K562 (cell line): ENCODE results near the gene PPOX. TPM values are rescaled to one million over a fixed set of nuclear protein-coding genes. Genes with fewer than 3 reads are reported as not detected.

ENCODE experiments used
- ATAC-seq: fragments of 200-7000 bp; cut with Tn5 transposase; 3 replicates; pipeline ENCODE4 v1.9.1; 2020; ENCODE audit warnings: moderate library complexity
- BruUV-seq: library from RNA; stranded (reverse); fragments of 400-500 nt; replicated peaks from 2 replicates; lab custom pipeline; 2021; lab: Mats Ljungman, UMichigan
- CTCF ChIA-PET: fragments of 300-600 bp; formaldehyde crosslinking; extraction: SDS; loops from one replicate; lab custom pipeline; 2021; ENCODE audit warnings: low intra/inter-chr PET ratio; lab: Yijun Ruan, JAX
- POLR2A ChIA-PET: fragments of 300-600, 350-650 bp; sonication (Branson Sonifier 250); formaldehyde crosslinking; extraction: SDS; loops from one replicate; lab custom pipeline; 2021; ENCODE audit warnings: antibody characterized with exemption, inconsistent platforms; lab: Yijun Ruan, JAX
- DNase-seq, 4 experiments: peaks; one replicate each; pipeline versions ENCODE4 v3.0.0 to v3.0.0-alpha.2; 2011 to 2018; ENCODE audit warnings: low spot score in 3 of 4, mixed read lengths in 3 of 4; ENCODE audit errors: extremely low read depth in 1 of 4
- FAIRE-seq: peaks from 2 replicates; lab custom pipeline; 2011; peaks lifted over from hg19 to GRCh38; lab: Jason Lieb, UNC
- H2AFZ ChIP-seq: 2 replicates; pipeline ENCODE4 v1.6.0; 2011; ENCODE audit warnings: low read depth, low read length, control low read depth, inconsistent platforms
- H3K27ac ChIP-seq: fragments of 200-600 bp; 3 replicates; pipeline ENCODE4 v1.8.0; 2011; ENCODE audit warnings: low read depth, mild to moderate bottlenecking, control low read depth, inconsistent platforms, low read length, moderate library complexity, mixed read lengths; ENCODE audit errors: extremely low read depth
- H3K27me3 ChIP-seq, 2 experiments: fragments of 300-600 bp in 1 of 2; 2 replicates in 1 of 2; 3 replicates in 1 of 2; pipeline versions ENCODE4 v1.6.0 to v1.8.0; 2011; ENCODE audit warnings: inconsistent platforms in 2 of 2, low read length in 2 of 2, mild to moderate bottlenecking in 1 of 2, mixed read lengths in 1 of 2, moderate library complexity in 1 of 2; ENCODE audit not compliant: control insufficient read depth in 2 of 2, insufficient read depth in 2 of 2
- H3K36me3 ChIP-seq: fragments of 300-600 bp; 3 replicates; pipeline ENCODE4 v1.8.0; 2011; ENCODE audit warnings: mild to moderate bottlenecking, low read length, inconsistent platforms; ENCODE audit not compliant: control insufficient read depth, insufficient read depth
- H3K4me1 ChIP-seq, 2 experiments: fragments of 200-600 bp in 1 of 2; replicated peaks in 1 of 2; 2 replicates in 1 of 2; 3 replicates in 1 of 2; pipeline versions ENCODE4 v1.5.1 to v1.8.0; 2011; ENCODE audit warnings: inconsistent platforms in 2 of 2, low read length in 2 of 2, mild to moderate bottlenecking in 1 of 2, mixed read lengths in 1 of 2, moderate library complexity in 1 of 2; ENCODE audit not compliant: control insufficient read depth in 2 of 2, insufficient read depth in 2 of 2
- H3K4me2 ChIP-seq: 2 replicates; pipeline ENCODE4 v1.6.1; 2011; ENCODE audit warnings: low read length, control low read depth, inconsistent platforms, mixed read lengths; ENCODE audit not compliant: insufficient read depth
- H3K4me3 ChIP-seq: fragments of 200-600 bp; sonication (generic), shearing (Covaris generic); 2 replicates; pipeline ENCODE4 v1.5.1; 2016; ENCODE audit warnings: control low read depth, inconsistent platforms
- H3K79me2 ChIP-seq: fragments of 200-600 bp; 3 replicates; pipeline ENCODE4 v1.8.0; 2011; ENCODE audit warnings: low read length, inconsistent platforms; ENCODE audit not compliant: control insufficient read depth, insufficient read depth
- H3K9ac ChIP-seq, 2 experiments: 2 replicates each; pipeline versions ENCODE4 v1.6.0 to v1.6.1; 2011; ENCODE audit warnings: low read depth in 2 of 2, low read length in 2 of 2, control low read depth in 1 of 2, inconsistent platforms in 1 of 2, mild to moderate bottlenecking in 1 of 2, mixed read lengths in 1 of 2; ENCODE audit not compliant: insufficient read depth in 1 of 2
- H3K9me1 ChIP-seq: one replicate; pipeline ENCODE4 v1.6.0; 2011; ENCODE audit warnings: inconsistent platforms, mild to moderate bottlenecking, low read length, moderate library complexity; ENCODE audit not compliant: control insufficient read depth, insufficient read depth
- H3K9me3 ChIP-seq: replicated peaks from 2 replicates; pipeline ENCODE4 v1.5.1; 2011; ENCODE audit warnings: low read depth, low read length, inconsistent platforms; ENCODE audit not compliant: control insufficient read depth, insufficient read depth
- H4K20me1 ChIP-seq: replicated peaks from 2 replicates; pipeline ENCODE4 v1.6.1; 2011; ENCODE audit warnings: low read length, inconsistent platforms, mixed read lengths; ENCODE audit not compliant: control insufficient read depth, insufficient read depth
- SAFB2 ChIP-seq: fragments of 200-400 bp; formaldehyde crosslinking; IDR thresholded peaks from 2 replicates; pipeline ENCODE4 v1.6.1; 2018; ENCODE audit warnings: borderline replicate concordance, low read length, low read depth, moderate library complexity; ENCODE audit not compliant: severe bottlenecking
- WGBS: fragments of 100-300 bp; shearing (Covaris generic); methylation state at CpG from one replicate; pipeline ENCODE4 v1.1.6; 2016; ENCODE audit warnings: low coverage, mixed read lengths; ENCODE audit not compliant: insufficient coverage; ENCODE audit errors: missing lambda C conversion rate; 5-methylcytosine and 5-hydroxymethylcytosine counted together
- in situ Hi-C: fragments of 300-500 bp; cut with MboI; formaldehyde crosslinking; loops from 4 replicates; pipeline ENCODE4 v1.15.0; 2018; ENCODE audit warnings: inconsistent platforms, mixed read lengths
- intact Hi-C: fragments of 100-400 bp; cut with micrococcal nuclease; formaldehyde crosslinking; loops from 2 replicates; pipeline ENCODE4 v1.14.2; 2022
- polyA plus RNA-seq, 8 experiments: library from polyadenylated mRNA; depleted of rRNA in 4 of 8; stranded (reverse) in 5 of 8; unstranded in 3 of 8; fragments of >200 nt; fragmentation: Nextera tagmentation in 2 of 8; fragmentation: Illumina TruSeq in 1 of 8; extraction: Ambion mirVana in 2 of 8; extraction: Trizol in 1 of 8; gene quantifications; 2 replicates each; pipeline versions ENCODE4 v1.2.1 to v1.2.3, GENCODE V29; 2011 to 2014; ENCODE audit warnings: inconsistent platforms in 1 of 8, missing spikeins in 1 of 8
- total RNA-seq, 7 experiments: library from RNA; depleted of rRNA in 6 of 7; stranded (reverse); fragments of >200 nt in 6 of 7; fragmentation: Illumina TruSeq in 2 of 7; extraction: Trizol in 2 of 7; gene quantifications; 2 replicates each; pipeline versions ENCODE4 v1.2.1 to v1.2.3, GENCODE V29; 2011 to 2021; ENCODE audit warnings: low replicate concordance in 1 of 7
- TF ChIP-seq, protein P1 (sequence below), 3 experiments: IDR thresholded peaks in 2 of 3; conservative IDR thresholded peaks in 1 of 3; 2 replicates each; pipeline ENCODE4 v1.5.1; 2011 to 2012; ENCODE audit warnings: low read length in 3 of 3, mild to moderate bottlenecking in 3 of 3, control low read depth in 2 of 3, improper control_type of control experiment in 1 of 3, inconsistent platforms in 1 of 3, low read depth in 1 of 3, mixed read lengths in 1 of 3, moderate library complexity in 1 of 3; ENCODE audit not compliant: insufficient read depth in 2 of 3

The PPOX gene
- total and polyA plus RNA-seq, 9 of the 15 experiments (the other 6 are each of a cell fraction or from before 2014, with no cell fraction given): 17.0 to 57.1 (median 38.9) TPM

- intact Hi-C loops (loop anchor here (2.0 kb wide), 1 partner anchor 19 kb away; the partner anchor contains the start of gene B4GALT3), in situ Hi-C loops (no loop called here)
- H3K9me3 ChIP-seq: no peaks in the 10 kb centered on the region
- FAIRE-seq: no peak
- DNase-seq: no peak
- no peak for ATAC-seq
- no peak overlapping the region; a peak in 1 of 4 replicates for H3K9ac ChIP-seq
- H3K4me3 ChIP-seq: no peak overlapping the region
- CTCF ChIA-PET: interaction anchor here (0.6 kb wide), 1 partner anchor 322 kb away, joined by 3 read pairs; no protein-coding TSS in a partner anchor
- WGBS: 83% methylated on average over 1 of the region's 1 CpG
- no peaks in the 10 kb centered on the region for H4K20me1 ChIP-seq
- H3K36me3 ChIP-seq: peaks cover 45% of the 10 kb centered on the region
- TF ChIP-seq, protein P1, sequence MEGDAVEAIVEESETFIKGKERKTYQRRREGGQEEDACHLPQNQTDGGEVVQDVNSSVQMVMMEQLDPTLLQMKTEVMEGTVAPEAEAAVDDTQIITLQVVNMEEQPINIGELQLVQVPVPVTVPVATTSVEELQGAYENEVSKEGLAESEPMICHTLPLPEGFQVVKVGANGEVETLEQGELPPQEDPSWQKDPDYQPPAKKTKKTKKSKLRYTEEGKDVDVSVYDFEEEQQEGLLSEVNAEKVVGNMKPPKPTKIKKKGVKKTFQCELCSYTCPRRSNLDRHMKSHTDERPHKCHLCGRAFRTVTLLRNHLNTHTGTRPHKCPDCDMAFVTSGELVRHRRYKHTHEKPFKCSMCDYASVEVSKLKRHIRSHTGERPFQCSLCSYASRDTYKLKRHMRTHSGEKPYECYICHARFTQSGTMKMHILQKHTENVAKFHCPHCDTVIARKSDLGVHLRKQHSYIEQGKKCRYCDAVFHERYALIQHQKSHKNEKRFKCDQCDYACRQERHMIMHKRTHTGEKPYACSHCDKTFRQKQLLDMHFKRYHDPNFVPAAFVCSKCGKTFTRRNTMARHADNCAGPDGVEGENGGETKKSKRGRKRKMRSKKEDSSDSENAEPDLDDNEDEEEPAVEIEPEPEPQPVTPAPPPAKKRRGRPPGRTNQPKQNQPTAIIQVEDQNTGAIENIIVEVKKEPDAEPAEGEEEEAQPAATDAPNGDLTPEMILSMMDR (IDR thresholded peaks at IDR 0.05 in 2 of 3, conservative IDR thresholded peaks at IDR 0.05 in 1 of 3; ENCODE audit: insufficient read depth in 2 of 3, low read depth in 1 of 3, low read length in 3 of 3): peak in 2 of 3 experiments; percentile 11 to 21; a peak in 1 of 6 replicates
- TF ChIP-seq SAFB2: no peak
- peaks cover 39 to 48% of the 10 kb centered on the region in 2 experiments for H3K4me1 ChIP-seq
- H3K27me3 ChIP-seq: no peaks in the 10 kb centered on the region
- H3K27ac ChIP-seq: no peak overlapping the region
- no peaks in the 10 kb centered on the region for H3K9me1 ChIP-seq
- no peak overlapping the region for H2AFZ ChIP-seq
- POLR2A ChIA-PET: interaction anchor here (0.6 to 2.2 kb wide), 9 partner anchors 8 to 450 kb away, joined by 3 to 10 read pairs (median 3); partner anchors contain the start of genes DEDD and PPOX
- no TSS peak for BruUV-seq
- H3K4me2 ChIP-seq: no peak overlapping the region
- peaks cover 52% of the 10 kb centered on the region for H3K79me2 ChIP-seq
Measured at GRCh38 chr1:161157867-161158266, 8.4 kb upstream of the PPOX start.
